Measurements from ENCODE around the gene ILF2. TPM values are rescaled to one million over a fixed set of nuclear protein-coding genes. Genes with fewer than 3 reads are reported as not detected.
"Not testable (repeated sequence)": the region's sequence is repeated elsewhere in the genome, so short reads cannot be mapped to it uniquely, and the experiment has no call there.

The ILF2 gene
- polyA plus RNA-seq, 1 donor: 152 TPM

DNA sequence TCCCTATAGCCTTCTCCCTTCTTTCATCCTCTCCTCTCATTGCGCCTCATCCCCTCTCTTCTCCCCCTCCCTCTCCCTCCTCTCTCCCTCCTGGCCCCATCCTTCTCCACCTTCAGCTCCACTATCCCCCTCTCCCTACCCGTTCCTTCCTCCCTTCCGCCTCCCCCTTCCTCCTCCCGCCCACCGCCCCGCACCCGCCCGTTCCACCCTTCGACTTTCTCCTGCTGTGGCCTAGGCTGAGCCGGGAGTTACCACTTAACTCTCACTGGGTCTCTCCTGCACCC, 9.3 kb upstream of the ILF2 start:
- WGBS (ENCODE audit: insufficient coverage, low lambda C conversion rate): 43% methylated on average over 1 of the region's 10 CpGs
- H3K4me3 ChIP-seq (ENCODE audit: low read length): peak overlapping the region; percentile 26

DNA sequence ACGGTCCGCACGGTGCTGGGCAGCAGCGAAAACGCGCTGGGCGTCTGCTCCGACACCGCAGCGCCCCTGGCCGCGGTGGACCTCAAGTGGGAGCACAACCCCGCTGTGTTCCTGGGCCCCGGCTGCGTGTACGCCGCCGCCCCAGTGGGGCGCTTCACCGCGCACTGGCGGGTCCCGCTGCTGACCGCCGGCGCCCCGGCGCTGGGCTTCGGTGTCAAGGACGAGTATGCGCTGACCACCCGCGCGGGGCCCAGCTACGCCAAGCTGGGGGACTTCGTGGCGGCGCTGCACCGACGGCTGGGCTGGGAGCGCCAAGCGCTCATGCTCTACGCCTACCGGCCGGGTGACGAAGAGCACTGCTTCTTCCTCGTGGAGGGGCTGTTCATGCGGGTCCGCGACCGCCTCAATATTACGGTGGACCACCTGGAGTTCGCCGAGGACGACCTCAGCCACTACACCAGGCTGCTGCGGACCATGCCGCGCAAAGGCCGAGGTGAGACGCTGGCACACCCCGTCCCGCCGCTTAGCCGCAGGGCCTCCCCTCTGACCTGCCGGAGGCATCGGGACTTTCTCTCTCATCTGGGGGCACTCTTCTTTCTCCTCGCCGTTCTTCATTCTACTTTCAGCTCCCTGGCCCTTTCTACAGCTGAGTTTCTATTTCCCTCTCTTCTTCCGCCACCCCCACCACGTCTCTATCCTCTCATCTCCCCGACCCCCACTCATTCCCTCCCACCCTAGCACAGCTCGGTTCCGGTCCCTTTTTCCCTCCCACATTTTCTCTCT, 8.7 kb upstream of the ILF2 start:
- WGBS (ENCODE audit: insufficient coverage, low lambda C conversion rate): 30% methylated on average over 3 of the region's 73 CpGs
- peak overlapping the region; percentile 26 for H3K4me3 ChIP-seq (ENCODE audit: low read length)
- no peak overlapping the region for H3K27ac ChIP-seq (ENCODE audit: low read length)

More for the DNA sequence above, 9.3 kb upstream of the ILF2 start:
- no peak overlapping the region for H3K27ac ChIP-seq (ENCODE audit: low read length)
- H3K9me3 ChIP-seq (ENCODE audit: control insufficient read depth, low read depth, low read length): peaks cover 5% of the 10 kb centered on the region
- no peak for DNase-seq
- no peaks in the 10 kb centered on the region for H3K36me3 ChIP-seq (ENCODE audit: control insufficient read depth, insufficient read depth, low read length)
- H3K4me1 ChIP-seq (ENCODE audit: control insufficient read depth, insufficient read depth, low read length): peaks cover 17% of the 10 kb centered on the region
- H3K27me3 ChIP-seq (ENCODE audit: control insufficient read depth, insufficient read depth, low read length): peaks cover 51% of the 10 kb centered on the region

DNA sequence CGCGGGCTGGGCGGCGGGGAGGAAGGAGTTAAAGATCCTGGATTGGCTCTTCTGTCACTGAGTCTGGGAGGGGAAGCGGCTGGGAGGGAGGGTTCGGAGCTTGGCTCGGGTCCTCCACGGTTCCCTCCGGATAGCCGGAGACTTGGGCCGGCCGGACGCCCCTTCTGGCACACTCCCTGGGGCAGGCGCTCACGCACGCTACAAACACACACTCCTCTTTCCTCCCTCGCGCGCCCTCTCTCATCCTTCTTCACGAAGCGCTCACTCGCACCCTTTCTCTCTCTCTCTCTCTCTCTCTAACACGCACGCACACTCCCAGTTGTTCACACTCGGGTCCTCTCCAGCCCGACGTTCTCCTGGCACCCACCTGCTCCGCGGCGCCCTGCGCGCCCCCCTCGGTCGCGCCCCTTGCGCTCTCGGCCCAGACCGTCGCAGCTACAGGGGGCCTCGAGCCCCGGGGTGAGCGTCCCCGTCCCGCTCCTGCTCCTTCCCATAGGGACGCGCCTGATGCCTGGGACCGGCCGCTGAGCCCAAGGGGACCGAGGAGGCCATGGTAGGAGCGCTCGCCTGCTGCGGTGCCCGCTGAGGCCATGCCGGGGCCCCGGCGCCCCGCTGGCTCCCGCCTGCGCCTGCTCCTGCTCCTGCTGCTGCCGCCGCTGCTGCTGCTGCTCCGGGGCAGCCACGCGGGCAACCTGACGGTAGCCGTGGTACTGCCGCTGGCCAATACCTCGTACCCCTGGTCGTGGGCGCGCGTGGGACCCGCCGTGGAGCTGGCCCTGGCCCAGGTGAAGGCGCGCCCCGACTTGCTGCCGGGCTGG, 7.9 kb upstream of the ILF2 start, which contains the start of gene NPR1:
TSS of gene NPR1 (plus strand) at position 170 of the 818 bp plus-strand sequence. CDS start at position 591, 421 bp downstream.
- peaks cover 49% of the 10 kb centered on the region for H3K27me3 ChIP-seq (ENCODE audit: control insufficient read depth, insufficient read depth, low read length)
- H3K4me3 ChIP-seq (ENCODE audit: low read length): peak within 1 kb of the TSS; percentile 26
- 0% methylated on average over 6 of the region's 78 CpGs for WGBS (ENCODE audit: insufficient coverage, low lambda C conversion rate)
- peak in 1 of 2 donors; percentile 40 for DNase-seq
- H3K27ac ChIP-seq (ENCODE audit: low read length): no peak within 1 kb of the TSS
- H3K36me3 ChIP-seq (ENCODE audit: control insufficient read depth, insufficient read depth, low read length): no peaks in the 10 kb centered on the region
- peaks cover 12% of the 10 kb centered on the region for H3K4me1 ChIP-seq (ENCODE audit: control insufficient read depth, insufficient read depth, low read length)
- peaks cover 5% of the 10 kb centered on the region for H3K9me3 ChIP-seq (ENCODE audit: control insufficient read depth, low read depth, low read length)

More for the DNA sequence above, 8.7 kb upstream of the ILF2 start:
- H3K36me3 ChIP-seq (ENCODE audit: control insufficient read depth, insufficient read depth, low read length): no peaks in the 10 kb centered on the region
- peaks cover 12% of the 10 kb centered on the region for H3K4me1 ChIP-seq (ENCODE audit: control insufficient read depth, insufficient read depth, low read length)
- DNase-seq: peak in 1 of 2 donors; percentile 50
- peaks cover 5% of the 10 kb centered on the region for H3K9me3 ChIP-seq (ENCODE audit: control insufficient read depth, low read depth, low read length)
- H3K27me3 ChIP-seq (ENCODE audit: control insufficient read depth, insufficient read depth, low read length): peaks cover 49% of the 10 kb centered on the region

DNA sequence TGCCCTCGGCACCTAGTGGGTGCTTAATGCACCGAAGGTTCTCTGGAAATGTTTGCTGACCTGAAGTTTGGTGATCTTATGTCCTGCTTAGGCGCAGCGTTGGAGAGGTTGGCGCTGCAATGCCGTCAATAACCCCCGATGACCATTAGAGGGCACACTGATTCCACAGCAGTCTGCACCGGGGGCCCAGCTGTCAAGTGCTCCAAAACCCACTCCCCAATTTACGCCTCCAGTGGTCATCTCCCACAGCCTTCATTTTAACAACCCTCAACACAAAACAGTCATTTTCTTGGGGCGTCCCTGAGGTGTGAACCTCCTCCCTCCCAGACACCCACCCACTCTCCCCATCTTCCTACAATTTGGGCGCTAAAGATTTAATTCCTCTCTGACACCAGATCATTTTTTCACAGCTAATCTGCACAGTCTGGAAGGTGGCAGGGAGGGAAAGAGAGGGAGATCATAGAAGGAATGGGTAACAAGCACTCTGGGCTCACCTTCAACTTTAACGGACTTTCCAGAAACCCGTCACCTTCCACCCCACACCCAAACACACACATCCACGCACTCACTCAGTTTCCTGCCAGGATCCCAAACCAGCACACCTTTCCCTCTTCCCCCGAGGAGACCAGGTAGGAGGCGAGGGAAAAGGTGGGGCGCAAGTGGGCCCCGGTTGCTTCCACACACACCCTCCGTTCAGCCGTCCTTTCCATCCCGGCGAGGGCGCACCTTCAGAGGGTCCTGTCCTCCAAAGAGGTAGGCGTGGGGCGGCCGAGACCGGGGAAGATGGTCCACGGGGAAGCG, 7.1 kb upstream of the ILF2 start:
- Histone ChIP-seq H3K27me3 (ENCODE audit: control insufficient read depth, insufficient read depth, low read length) (peaks cover 49% of the 10 kb centered on the region), H3K4me1 (ENCODE audit: control insufficient read depth, insufficient read depth, low read length) (peaks cover 12% of the 10 kb centered on the region), H3K27ac (ENCODE audit: low read length) (no peak overlapping the region), H3K36me3 (ENCODE audit: control insufficient read depth, insufficient read depth, low read length) (no peaks in the 10 kb centered on the region), H3K4me3 (ENCODE audit: low read length) (peak overlapping the region; percentile 25), H3K9me3 (ENCODE audit: control insufficient read depth, low read depth, low read length) (peaks cover 5% of the 10 kb centered on the region)
- DNase-seq: peak in 1 of 2 donors; percentile 40
- 0% methylated on average over 1 of the region's 29 CpGs for WGBS (ENCODE audit: insufficient coverage, low lambda C conversion rate)

DNA sequence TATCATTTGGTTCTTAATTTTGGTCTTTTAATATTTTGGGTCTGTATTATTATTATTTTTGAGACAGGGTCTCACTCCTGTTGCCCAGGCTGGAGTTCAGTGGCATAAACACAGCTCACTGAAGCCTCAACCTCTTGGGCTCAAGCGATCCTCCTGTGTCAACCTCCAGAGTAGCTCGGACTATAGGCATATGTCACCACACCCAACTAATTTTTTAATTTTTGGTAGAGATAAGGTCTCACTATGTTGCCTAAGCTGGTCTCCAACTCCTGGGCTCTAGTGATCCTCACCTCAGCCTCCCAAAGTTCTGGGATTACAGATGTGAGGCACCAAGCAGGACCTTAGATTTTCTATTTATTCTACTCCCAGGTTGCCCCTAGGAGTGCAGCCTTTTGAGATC, 2.7 kb upstream of the ILF2 start:
- no peak overlapping the region for H3K27ac ChIP-seq (ENCODE audit: low read length)
- peaks cover 2% of the 10 kb centered on the region for H3K9me3 ChIP-seq (ENCODE audit: control insufficient read depth, low read depth, low read length)
- H3K4me1 ChIP-seq (ENCODE audit: control insufficient read depth, insufficient read depth, low read length): peaks cover 8% of the 10 kb centered on the region
- peaks cover 10% of the 10 kb centered on the region for H3K27me3 ChIP-seq (ENCODE audit: control insufficient read depth, insufficient read depth, low read length)
- no peak overlapping the region for H3K4me3 ChIP-seq (ENCODE audit: low read length)
- no peak for DNase-seq
- no CpG with 5 or more reads among the region's 2 CpGs for WGBS (ENCODE audit: insufficient coverage, low lambda C conversion rate)
- peaks cover 4% of the 10 kb centered on the region for H3K36me3 ChIP-seq (ENCODE audit: control insufficient read depth, insufficient read depth, low read length)

DNA sequence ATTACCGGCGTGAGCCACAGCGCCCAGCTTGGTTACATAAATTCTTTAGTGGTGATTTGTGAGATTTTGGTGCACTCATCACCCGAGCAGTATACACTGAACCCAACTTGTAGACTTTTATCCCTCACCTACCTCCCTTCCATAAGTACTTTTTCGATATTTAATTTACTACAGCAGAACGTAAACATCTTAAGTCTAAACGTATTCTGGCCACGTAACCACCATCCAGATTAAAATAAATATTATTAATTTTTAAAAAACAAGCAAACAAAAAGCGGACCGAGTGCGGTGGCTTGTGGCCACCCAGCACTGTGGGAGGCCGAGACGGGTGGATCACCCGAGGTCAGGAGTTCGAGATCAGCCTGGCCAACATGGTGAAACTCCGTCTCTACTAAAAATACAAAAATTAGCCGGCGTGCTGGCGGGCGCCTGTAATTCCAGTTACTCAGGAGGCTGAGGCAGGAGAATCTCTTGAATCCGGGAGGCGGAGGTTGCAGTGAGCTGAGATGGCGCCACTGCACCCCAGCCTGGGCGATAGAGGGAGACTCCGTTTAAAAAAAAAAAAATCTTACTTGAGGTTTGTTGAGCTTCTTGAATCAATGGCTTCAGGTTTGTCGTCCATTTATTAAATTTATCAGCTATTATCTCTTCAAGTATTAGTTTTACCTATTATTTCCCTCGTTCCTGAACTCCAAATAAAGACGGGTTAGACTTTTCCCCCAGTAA, 998 bp upstream of the ILF2 start:
- not testable (repeated sequence) for H3K27me3 ChIP-seq (ENCODE audit: control insufficient read depth, insufficient read depth, low read length); DNase-seq; H3K4me1 ChIP-seq (ENCODE audit: control insufficient read depth, insufficient read depth, low read length); H3K9me3 ChIP-seq (ENCODE audit: control insufficient read depth, low read depth, low read length)
- H3K36me3 ChIP-seq (ENCODE audit: control insufficient read depth, insufficient read depth, low read length): peaks cover 19% of the 10 kb centered on the region
- H3K4me3 ChIP-seq (ENCODE audit: low read length): peak overlapping the region; percentile 73
- H3K27ac ChIP-seq (ENCODE audit: low read length): peak overlapping the region; percentile 93
- WGBS (ENCODE audit: insufficient coverage, low lambda C conversion rate): 19% methylated on average over 8 of the region's 28 CpGs

DNA sequence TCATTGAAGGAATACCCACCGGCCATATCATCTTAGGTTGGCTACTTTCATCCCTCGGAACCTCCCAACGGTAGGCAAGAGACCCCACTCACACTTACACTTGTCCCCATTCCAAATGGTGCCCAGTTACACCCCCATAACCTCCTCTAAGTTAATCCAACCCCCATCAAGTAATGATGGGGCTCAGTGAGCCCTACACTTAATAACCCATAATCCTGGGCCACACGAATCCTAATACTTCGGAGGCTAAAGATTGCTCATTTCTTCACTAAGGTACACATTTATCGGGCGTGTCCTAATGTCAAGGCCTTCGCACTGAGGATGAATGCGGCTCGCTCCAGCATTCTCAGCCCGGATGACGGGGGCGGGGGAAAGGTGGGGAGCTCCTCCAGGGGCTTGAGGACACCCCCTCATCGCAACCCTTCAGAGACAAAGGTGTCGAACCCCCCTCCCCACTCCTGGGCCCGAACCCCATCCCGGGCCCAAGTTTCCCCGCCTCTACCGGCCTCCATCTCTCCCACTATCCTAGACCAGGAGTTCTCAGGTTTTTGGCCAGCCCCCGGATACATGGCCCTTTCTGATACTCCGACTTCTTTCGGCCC, 435 bp downstream of the ILF2 start:
- DNase-seq: peak in 1 of 2 donors; percentile 27
- Histone ChIP-seq H3K4me3 (ENCODE audit: low read length) (peak overlapping the region; percentile 78), H3K27ac (ENCODE audit: low read length) (peak overlapping the region; percentile 54), H3K27me3 (ENCODE audit: control insufficient read depth, insufficient read depth, low read length) (no peaks in the 10 kb centered on the region), H3K4me1 (ENCODE audit: control insufficient read depth, insufficient read depth, low read length) (no peaks in the 10 kb centered on the region), H3K36me3 (ENCODE audit: control insufficient read depth, insufficient read depth, low read length) (peaks cover 34% of the 10 kb centered on the region), H3K9me3 (ENCODE audit: control insufficient read depth, low read depth, low read length) (no peaks in the 10 kb centered on the region)
- no CpG with 5 or more reads among the region's 22 CpGs for WGBS (ENCODE audit: insufficient coverage, low lambda C conversion rate)

DNA sequence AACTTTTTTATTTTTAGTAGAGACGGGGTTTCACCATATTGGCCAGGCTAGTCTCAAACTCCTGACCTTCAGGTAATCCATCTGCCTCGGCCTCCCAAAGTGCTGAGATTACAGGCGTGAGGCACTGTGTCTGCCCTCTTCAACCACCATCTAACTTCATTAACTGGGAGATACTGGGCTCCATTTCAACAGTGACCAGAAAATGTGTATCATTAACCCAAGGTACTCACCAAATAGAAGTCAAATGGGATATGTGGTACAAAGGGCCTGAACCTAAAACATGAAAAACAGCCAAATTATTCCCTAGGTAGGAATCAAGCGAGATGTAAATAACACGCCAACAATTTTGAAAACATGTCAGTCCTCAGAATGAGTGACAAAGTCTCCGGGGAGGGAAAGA, 1.2 kb downstream of the ILF2 start:
- peak overlapping the region; percentile 78 for H3K4me3 ChIP-seq (ENCODE audit: low read length)
- no peak overlapping the region for H3K27ac ChIP-seq (ENCODE audit: low read length)
- no peaks in the 10 kb centered on the region for H3K9me3 ChIP-seq (ENCODE audit: control insufficient read depth, low read depth, low read length)
- H3K36me3 ChIP-seq (ENCODE audit: control insufficient read depth, insufficient read depth, low read length): peaks cover 41% of the 10 kb centered on the region
- no peak for DNase-seq
- H3K4me1 ChIP-seq (ENCODE audit: control insufficient read depth, insufficient read depth, low read length): no peaks in the 10 kb centered on the region
- no peaks in the 10 kb centered on the region for H3K27me3 ChIP-seq (ENCODE audit: control insufficient read depth, insufficient read depth, low read length)
- WGBS (ENCODE audit: insufficient coverage, low lambda C conversion rate): 100% methylated on average over 2 of the region's 6 CpGs

DNA sequence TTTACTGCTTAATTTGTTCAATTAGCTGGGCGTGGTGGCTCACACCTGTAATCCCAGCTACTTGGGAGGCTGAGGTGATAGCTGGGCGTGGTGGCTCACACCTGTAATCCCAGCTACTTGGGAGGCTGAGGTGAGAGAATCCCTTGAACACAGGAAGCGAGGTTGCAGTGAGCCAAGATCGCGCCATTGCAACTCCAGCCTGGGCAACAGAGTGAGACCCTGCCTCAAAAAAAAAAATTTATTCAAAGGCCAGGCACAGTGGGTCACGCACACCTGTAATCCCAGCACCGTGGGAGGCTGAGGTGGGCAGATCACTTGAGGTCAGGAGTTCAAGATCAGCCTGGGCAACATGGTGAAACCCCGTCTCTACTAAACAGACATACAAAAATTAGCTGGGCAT, 2.1 kb downstream of the ILF2 start:
- no CpG with 5 or more reads among the region's 8 CpGs for WGBS (ENCODE audit: insufficient coverage, low lambda C conversion rate)
- H3K36me3 ChIP-seq (ENCODE audit: control insufficient read depth, insufficient read depth, low read length): peaks cover 50% of the 10 kb centered on the region
- not testable (repeated sequence) for H3K4me3 ChIP-seq (ENCODE audit: low read length); H3K9me3 ChIP-seq (ENCODE audit: control insufficient read depth, low read depth, low read length); H3K27ac ChIP-seq (ENCODE audit: low read length); H3K27me3 ChIP-seq (ENCODE audit: control insufficient read depth, insufficient read depth, low read length); DNase-seq; H3K4me1 ChIP-seq (ENCODE audit: control insufficient read depth, insufficient read depth, low read length)
